Kidney glomerular epithelial cell (primary cell): Measurements from ENCODE around the gene NUP214.

Source experiments
- DNase-seq: peaks from one replicate; lab custom pipeline; 2025; lab: John Stamatoyannopoulos, UW

Gene NUP214

GRCh38 chr9:131125288-131126058, at the start of gene NUP214:
Gene NUP214, plus strand, starts transcription at chr9:131125586. Its CDS starts 119 bp downstream, at chr9:131125705.
- peak; percentile 93 for DNase-seq

DNA sequence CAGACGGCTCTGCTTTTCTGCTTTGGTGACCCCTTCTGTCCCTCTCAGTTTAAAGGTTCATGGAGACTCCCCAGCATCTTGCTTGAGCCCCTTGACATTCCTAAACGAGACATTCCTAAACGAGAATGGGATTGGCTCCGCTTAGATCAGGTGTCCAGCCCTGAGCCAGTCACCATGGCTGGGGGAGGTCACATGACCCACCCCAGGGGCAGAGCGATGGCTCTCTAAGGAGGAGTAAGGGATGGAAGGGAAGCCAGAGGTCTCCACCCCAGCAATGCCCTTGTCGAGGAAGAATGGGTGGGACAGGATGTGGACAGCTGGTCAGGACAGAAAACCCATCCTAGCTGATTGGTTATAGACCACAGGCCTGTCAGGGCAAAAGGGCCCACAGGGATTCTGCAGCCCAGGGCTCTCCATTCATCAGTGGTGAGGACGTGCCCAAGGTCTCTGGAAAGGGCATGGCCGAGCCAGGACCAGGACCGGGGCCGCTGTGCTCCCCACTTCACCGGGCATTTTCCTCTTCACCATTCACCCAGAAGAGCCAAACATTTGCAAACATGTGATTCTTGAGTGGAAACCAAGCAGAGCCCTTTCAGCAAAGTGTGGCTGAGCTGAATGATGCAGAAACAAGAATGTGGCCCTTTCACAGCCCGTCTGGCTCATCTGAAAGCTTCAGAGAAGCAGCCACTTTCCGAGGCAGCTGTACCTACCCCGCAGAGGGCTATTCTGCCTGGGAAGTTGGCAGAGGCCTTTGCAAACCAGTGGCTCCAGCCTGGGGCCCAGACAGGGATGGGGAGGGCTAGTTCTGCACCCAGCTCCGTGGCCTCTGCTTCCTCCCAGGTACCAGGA, 48.8 kb upstream of the NUP214 start:
- DNase-seq, result no peak

DNA sequence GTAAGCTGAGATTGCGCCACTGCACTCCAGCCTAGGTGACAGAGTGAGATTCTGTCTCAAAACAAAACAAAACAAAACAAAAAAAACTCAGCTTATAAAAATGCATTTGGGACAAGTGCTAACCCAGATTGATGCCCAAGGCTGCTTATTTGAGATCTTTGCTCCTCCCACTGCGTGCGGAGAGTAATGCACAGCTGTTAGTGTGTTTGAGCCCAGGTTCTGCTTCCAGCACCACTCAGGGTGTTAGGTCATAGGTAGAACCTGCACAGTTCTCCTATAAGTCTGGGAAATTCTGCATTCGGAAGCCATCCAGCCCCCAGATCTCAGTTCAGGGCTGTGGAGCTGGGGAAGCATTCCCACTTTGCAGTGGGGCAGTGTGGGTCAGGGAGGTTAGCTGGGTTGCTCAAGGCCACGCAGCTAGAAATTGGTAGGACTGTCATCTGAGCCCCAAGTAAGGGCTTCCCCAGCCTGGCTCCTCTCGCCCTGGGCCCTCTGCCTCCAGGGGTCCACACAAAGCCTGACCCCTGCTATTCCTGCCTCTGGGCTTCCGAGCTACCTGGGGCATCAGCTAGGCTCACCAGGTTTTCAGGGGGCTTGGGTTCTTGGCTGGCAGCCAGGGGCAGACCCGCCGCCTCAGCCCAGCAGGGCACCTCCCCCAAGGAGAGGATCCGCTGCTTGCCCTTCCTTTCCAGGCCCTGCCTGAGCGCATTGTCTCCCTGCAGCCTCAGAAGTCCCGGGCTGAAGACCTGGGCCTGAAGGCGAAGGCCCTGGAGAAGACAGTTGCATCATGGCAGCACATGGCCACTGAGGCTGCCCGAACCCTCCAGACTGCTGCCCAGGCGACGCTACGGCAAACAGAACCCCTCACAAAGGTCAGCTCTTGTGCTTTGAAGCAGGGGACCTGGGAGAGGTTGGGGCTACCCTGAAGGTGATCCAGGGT, 46.7 kb upstream of the NUP214 start:
- DNase-seq, result no peak

GRCh38 chr9:131080589-131080988, 44.8 kb upstream of the NUP214 start:
- DNase-seq, result no peak

DNA sequence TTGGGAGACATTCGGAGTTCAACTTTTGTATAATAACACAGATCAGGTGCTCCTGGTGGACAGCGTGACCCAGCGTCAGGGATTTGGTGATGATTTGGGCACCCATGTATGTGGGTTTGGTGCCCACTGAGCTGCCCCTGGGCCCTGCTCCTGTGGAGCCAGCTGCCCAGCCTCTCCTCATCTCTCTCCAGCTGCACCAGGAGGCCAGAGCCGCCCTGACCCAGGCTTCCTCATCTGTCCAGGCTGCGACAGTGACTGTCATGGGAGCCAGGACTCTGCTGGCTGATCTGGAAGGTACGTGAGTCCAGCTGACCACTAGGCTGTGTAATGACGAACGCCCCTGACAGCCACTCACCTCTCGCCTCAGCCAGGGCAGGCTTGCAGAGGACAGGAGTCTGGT, 43.5 kb upstream of the NUP214 start:
- DNase-seq, result no peak

DNA sequence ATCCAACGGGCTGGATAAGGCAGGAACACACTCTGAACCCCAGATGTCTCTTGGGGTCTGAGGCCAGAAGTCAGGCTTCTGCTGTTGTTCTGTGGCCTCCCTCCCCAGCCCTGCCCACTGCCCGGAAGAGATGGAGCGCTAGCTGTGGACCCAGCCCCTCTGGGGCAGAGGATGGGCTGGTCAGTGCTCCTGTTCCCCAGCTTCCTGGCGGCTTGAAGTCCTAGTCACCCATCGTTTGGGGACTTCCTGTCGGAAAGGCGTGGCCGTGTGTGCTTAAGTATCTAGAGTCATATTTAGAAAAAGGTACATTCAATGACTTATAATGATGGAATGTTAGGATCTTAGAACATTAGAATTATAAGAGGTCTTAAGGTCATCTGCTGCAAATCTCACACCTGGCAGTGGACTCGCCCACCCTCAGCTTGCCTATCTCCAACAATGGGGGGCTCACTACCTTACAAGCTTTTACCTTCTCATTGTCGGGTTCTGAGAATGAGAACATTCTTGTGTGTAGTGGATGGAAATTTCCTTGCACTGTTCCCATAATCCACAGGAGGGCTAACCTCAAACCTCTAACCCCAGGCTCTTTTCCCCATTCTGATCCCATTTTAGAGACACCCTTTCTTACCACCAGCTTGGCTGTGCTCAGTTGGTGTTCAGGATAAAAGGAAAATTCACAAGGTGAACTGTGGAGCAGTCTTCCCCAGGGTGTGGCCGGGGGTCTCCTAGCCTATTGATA, 42.4 kb upstream of the NUP214 start:
- DNase-seq, result no peak

DNA sequence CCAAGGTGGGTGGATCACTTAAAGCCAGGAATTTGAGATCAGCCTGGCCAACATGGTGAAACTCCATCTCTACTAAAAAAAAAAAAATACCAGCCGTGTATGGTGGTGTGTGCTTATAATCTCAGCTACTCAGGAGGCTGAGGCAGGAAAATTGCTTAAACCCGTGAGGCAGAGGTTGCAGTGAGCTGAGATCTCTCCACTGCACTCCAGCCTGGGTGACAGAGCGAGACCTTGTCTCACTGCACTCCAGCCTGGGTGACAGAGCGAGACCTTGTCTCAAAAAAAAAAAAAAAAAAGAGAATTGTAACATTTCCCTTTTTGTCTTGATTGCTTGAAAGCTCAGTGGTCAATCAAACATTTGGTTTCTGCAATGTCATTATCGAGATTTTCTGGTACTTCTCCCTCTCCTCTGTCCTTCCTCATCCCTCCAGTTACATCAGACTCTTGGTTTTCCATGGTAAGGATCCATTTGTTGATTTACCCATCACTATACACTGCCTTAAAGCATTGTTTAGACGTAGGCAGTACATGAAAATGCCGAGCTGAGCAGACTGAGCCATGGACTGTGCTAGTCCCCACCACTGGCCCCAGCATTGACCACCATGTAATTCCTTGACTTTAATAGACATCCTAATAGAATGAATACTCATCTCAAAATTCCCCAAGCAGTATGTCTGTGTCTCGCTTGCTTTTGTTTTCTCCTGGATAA, 40.6 kb upstream of the NUP214 start:
- no peak for DNase-seq

DNA sequence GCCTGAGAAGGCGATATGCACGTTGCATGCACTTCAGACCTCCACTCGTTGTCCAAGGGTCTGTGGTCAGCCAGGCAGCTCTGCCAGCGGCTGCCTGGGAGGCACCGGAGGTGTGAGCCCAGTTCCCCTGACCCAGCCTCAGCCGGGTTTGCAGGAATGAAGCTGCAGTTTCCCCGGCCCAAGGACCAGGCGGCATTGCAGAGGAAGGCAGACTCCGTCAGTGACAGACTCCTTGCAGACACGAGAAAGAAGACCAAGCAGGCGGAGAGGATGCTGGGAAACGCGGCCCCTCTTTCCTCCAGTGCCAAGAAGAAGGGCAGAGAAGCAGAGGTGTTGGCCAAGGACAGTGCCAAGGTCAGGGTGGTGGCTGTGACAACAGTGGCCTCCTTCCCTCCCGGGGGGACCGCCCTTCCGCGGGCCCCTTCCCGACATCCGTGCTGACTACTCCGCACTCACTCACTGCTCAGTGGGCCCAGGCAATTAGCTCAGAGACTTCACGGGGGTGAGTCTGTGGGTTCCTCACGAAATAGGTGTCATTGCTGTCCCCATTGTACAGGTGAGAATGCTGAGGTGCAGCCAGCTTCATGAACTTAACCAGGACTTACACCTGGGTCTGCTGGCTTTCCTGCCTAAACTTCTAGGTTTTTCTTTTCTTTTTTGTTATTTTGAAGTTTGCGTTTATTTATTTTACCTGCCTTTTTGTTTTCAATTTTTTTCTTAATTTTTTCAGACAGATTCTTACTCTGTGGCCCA, 39.8 kb upstream of the NUP214 start:
- no peak for DNase-seq

- DNase-seq, result no peak
These were observed 38.0 kb upstream of the NUP214 start for GRCh38 chr9:131087354-131087893.

DNA sequence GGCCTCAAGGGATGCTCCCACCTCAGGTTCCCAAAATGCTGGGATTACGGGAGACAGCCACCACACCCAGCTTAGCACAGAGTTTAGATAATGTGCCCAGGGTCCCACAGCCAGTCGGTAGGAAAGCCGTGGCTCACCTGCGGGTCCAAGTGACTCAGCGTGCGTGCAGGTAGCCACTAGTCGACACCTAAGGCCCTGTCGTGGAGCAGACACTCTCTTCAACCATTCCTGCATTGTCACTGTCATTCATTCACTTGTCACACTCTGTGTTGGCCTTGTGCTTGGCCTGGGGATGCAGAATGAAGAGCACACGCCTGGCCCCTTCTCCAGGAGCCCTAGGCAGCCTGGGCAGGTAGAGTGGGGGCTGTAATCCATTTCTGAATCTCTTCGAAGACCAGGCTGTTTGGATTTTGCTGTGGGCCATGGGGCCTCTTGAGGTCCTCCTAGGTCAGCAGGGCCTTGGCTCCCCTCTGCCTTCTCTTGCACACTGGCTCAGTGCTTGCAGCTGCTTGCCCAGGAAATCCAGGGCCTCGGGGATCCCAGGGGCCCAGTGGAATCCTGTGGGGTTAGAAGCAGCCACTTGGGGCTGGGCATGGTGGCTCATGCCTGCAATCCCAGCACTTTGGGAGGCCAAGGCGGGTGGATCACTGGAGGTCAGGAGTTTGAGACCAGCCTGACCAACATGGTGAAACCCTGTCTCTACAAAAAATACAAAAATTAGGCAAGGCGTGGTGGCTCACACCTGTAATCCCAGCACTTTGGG, 35.2 kb upstream of the NUP214 start:
- no peak for DNase-seq

DNA sequence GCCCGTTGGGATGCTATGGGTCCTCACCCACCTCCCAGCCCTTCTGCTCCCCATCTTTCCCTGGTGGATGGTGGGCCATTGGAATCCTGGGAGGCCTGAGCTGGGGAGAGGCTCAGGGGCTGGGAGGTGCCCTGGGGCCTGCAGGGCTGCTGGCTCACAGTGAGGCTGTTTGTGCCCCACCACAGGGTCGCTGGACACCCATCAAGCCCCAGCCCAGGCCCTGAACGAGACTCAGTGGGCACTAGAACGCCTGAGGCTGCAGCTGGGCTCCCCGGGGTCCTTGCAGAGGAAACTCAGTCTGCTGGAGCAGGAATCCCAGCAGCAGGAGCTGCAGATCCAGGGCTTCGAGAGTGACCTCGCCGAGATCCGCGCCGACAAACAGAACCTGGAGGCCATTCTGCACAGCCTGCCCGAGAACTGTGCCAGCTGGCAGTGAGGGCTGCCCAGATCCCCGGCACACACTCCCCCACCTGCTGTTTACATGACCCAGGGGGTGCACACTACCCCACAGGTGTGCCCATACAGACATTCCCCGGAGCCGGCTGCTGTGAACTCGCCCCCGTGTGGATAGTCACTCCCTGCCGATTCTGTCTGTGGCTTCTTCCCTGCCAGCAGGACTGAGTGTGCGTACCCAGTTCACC, 33.9 kb upstream of the NUP214 start:
- DNase-seq, result no peak

GRCh38 chr9:131092030-131092429, 33.4 kb upstream of the NUP214 start:
- no peak for DNase-seq

DNA sequence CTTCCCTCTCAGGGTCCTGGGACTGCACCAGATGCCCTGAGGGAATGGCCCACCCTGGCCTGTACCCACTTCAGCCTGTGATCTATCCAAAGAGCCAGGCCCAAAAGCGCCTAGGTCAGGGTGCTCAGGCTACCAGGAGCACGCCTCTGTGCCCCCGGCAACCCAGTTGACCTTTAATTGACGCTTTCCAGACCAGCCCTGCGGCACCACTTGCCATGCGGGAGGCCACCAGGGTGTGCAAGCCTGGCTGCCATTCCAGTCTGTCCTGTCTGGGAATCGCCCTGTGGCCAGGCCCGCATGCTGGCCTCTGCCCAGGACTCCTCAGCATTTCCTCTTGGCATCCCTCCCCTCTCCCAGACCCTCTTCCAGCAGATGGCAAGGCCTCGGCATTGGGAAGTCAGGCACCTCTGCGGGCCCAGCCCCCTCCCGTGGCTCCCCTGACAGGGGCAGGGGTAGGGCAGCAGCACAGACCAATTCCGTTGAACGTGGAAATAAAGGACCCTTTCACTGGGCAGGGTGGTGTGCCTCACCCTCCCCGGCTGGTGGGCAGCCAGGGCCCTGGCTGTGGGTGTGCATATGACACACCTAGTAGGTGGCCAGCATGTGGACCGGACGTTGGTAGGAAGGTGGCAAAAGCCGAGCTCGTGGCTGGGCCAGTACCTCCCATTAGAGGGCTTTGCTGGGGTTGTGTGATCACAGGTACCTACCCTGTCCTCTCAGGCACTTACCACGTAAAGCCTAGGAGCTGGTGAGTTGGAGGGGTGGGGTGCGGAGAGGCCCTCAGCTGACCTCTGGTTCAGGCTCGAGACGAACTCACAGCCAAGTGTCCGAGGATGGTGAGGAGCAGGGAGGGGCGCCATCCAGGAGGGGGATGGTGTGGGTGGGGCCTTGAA, 32.6 kb upstream of the NUP214 start:
- DNase-seq, result no peak

DNA sequence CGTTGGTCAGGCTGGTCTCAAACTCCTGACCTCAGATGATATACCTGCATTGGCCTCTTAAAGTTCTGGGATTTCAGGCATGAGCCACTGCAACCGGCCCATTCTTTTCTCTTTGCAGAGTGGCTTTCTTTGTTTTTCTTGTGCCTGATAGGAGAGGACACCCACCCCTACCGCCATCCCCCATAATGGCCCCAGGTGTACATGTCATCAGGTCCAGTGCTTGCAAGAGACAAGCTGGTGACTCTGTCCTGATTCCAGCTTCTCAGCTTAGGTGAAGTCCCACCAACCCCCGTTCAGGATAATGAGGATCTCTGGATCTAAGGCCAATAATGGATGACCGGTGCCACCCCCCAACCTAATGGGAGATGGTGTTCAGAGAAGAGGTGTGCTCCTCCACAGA, 31.4 kb upstream of the NUP214 start:
- DNase-seq, result no peak

GRCh38 chr9:131094622-131095021, 30.8 kb upstream of the NUP214 start:
- DNase-seq, result no peak

DNA sequence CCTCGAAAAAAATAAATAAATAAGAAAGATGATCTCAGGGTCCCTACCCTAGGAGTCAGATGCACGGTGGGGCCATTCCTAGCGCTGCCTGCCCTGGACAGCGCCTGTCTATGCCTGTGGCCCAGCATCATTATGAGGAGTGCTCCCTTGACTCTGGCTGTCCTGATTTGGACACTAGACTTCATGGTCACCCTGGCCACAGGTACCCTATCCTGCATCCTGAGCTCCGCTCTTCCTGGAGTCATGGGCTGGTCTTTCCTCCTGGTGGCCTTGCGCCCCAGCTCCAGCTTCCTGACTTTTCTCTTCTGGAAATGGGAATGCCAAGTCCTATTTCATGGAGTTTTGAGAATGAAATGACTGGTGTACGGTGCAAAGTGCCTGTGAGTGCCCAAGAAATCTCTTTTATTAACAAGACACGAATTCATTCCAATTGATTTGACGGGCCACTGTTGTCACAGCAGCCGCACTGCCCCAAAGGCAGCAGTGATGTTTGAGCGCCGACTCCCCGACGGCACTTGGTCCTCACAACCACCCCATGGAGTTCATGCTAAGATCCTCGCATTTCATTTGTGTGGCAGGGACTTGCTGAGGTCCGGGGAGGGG, 29.6 kb upstream of the NUP214 start:
- DNase-seq, result no peak
